ENCODE measurements around the gene LZTR1. TPM values are rescaled to one million over a fixed set of nuclear protein-coding genes. Genes with fewer than 3 reads are reported as not detected.
"Not testable (repeated sequence)": the region's sequence is repeated elsewhere in the genome, so short reads cannot be mapped to it uniquely, and the experiment has no call there.

The LZTR1 gene
- 24.5 and 39.9 TPM in 2 replicates for total RNA-seq (2014; rRNA removed; shearing (Covaris generic))

DNA sequence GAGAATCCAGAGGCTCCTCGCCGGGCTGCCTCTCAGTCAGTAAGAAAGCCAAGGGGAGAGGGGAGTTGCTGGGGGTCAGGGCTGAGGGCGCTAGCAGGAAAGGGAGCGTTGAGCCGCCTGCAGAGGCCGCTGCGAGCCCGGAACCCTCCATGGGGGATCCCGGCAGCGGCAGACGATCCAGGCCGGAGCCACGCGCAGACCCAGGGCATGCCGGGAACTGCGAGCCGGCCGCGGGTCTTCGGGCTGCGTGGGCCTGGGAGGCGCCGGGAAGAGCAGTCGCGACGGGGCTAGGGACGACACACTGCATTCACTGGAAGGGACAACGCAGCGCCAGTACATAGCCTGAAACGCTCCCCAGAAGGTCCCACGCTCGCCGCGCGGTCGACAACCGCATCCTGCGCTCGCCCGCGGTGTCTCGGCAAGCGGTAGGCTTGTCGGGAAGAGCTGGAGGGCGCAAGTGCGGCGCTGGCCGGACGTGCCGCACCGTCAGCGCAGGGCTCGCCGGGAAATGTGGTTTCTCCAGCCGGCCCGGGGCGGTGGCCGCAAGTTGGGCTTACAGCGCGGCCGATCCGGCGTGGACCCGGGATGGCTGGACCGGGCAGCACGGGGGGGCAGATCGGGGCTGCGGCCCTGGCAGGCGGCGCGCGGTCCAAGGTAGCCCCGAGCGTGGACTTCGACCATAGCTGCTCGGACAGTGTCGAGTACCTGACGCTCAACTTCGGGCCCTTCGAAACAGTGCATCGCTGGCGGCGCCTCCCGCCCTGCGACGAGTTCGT is at the start of gene LZTR1:
Gene LZTR1, plus strand, starts transcription at position 511 of the 776 bp plus-strand sequence. Its CDS starts 75 bp downstream, at position 586.
- Histone ChIP-seq H3K4me3 (peak within 1 kb of the TSS; percentile 79), H3K36me3 (0 out of 2 replicates have a peak, but pooled peaks cover 4% of the 10 kb centered on the region), H3K27me3 (no peaks in the 10 kb centered on the region), H3K27ac (peak within 1 kb of the TSS; percentile 83), H3K9me3 (replicated peaks) (0 out of 2 replicates have a peak, but pooled peaks cover 3% of the 10 kb centered on the region), H3K4me1 (peaks cover 3% of the 10 kb centered on the region; the same call in 1 of the 2 replicates)
- peak; percentile 83 to 85 for DNase-seq

GRCh38 chr22:20933910-20934309 is 48.2 kb upstream of the LZTR1 start:
- Histone ChIP-seq H3K9me3 (replicated peaks) (no peaks in the 10 kb centered on the region), H3K4me1 (no peaks in the 10 kb centered on the region), H3K4me3 (no peak overlapping the region), H3K27me3 (no peaks in the 10 kb centered on the region), H3K27ac (no peak overlapping the region), H3K36me3 (peaks cover 45% of the 10 kb centered on the region)
- no peak for DNase-seq

- H3K27me3 ChIP-seq; H3K4me1 ChIP-seq; H3K9me3 ChIP-seq (replicated peaks); DNase-seq; H3K4me3 ChIP-seq; H3K27ac ChIP-seq: not testable (repeated sequence)
- H3K36me3 ChIP-seq = peaks cover 44% of the 10 kb centered on the region
Measured at GRCh38 chr22:20935049-20935448, 47.0 kb upstream of the LZTR1 start.

- H3K4me3 ChIP-seq; H3K9me3 ChIP-seq (replicated peaks); H3K27ac ChIP-seq; DNase-seq; H3K27me3 ChIP-seq; H3K4me1 ChIP-seq: not testable (repeated sequence)
- peaks cover 46% of the 10 kb centered on the region for H3K36me3 ChIP-seq
Measured at GRCh38 chr22:20935780-20936539, 46.1 kb upstream of the LZTR1 start.

DNA sequence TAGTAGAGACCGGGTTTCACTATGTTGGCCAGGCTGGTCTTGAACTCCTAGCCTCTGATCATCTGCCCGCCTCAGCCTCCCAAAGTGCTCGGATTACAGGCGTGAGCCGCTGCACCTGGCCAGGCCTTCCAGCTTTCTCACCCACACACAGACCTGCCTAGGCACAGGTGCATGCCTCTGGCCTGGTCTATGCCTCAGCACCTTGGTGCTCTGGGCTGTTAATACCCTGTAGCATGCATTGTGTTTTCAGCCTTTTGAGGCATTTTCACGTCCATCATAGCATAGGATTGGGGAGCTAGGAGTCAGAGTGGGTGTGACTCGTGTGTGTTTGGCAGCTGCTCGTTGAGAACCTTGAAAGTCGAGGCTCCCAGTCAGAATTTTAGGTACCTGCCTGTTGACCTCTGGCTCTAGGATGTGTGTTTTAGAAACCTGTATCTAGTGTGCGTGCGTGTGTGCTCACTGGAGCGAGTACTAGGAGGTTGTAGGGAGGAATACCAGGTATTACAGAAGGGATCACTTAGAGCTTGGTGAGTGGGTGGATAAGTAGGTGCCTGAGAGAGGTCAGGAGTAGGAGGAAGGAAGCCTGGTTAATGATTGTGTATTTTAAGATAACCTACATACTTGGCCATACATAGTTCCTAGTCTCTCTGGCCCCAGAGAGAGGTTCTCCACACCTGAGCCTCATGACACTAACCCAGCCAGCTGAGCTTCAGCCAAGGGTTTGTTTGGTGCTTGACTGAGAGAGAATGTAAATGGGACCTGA is 44.9 kb upstream of the LZTR1 start:
- Histone ChIP-seq H3K9me3 (replicated peaks) (no peaks in the 10 kb centered on the region), H3K27ac (no peak overlapping the region), H3K4me1 (no peaks in the 10 kb centered on the region), H3K36me3 (peaks cover 46% of the 10 kb centered on the region), H3K27me3 (no peaks in the 10 kb centered on the region), H3K4me3 (no peak overlapping the region)
- no peak for DNase-seq

DNA sequence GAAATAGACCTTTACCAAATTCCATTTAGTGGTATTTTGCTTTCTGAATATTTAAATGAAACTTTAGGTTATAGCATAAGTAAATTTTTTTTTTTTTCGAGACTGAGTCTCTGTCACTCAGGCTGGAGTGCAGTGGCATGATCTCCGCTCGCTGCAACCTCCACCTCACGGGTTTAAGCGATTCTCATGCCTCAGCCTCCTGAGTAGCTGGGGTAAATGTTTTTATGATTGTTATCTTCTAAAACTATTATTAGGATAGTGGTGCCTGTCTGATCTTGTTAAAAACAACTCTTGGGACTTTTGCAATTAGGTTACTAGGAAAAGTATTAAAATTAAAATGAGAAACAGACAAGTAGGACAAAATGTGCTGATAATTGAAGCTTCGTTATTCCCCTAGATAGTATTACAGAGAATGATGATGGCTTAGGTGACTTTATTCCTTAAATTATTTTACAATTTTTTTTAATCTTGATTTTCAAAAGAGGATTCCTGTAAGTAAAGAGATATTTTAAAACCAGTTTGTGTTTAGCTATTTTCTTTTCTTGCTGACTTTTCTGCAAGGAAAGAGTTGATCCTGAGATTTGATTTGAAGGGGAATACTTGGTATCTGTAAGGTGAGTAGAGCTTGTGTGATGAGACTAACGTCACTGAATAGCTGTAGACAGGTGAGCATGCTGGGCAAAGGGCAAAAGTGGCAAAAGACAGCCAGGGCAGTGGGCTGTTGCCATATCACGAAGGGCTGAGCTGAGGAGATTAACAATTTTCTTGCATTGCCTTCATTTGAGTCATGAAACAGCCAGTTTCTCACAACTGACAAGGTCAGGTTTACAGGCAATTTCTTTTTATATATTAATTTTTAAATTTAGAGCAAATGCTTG is 44.1 kb upstream of the LZTR1 start:
- Histone ChIP-seq H3K4me3 (no peak overlapping the region), H3K27me3 (no peaks in the 10 kb centered on the region), H3K36me3 (peaks cover 50% of the 10 kb centered on the region), H3K4me1 (no peaks in the 10 kb centered on the region), H3K27ac (no peak overlapping the region), H3K9me3 (replicated peaks) (no peaks in the 10 kb centered on the region)
- DNase-seq = no peak

DNA sequence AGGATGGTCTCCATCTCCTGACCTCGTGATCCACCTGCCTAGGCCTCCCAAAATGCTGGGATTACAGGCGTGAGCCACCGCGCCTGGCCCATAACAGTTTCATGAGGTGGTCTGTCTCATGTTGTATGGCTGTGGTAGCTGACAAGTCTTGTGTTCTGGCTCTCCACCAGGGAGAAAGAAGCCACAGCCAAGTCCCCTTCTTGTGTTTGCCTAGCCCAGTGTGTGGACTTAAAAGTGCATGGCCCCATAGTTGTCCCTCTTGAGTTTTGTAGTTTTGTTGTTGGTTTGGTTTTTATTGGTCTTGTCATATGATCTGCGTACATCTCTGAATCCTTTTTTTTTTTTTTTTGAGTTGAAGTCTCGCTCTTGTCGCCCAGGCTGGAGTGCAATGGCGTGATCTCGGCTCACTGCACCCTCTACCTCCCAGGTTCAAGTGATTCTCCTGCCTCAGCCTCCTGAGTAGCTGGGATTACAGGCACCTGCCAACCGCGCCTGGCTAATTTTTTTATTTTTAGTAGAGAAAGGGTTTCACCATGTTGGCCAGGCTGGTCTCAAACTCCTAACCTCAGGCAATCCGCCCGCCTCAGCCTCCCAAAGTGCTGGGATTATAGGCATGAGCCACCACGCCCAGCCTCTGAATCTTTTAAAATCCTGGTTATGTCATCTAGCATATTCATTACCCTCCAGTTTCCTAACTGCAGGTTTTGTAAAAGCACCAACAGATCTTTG is 42.5 kb upstream of the LZTR1 start:
- not testable (repeated sequence) for H3K4me3 ChIP-seq; DNase-seq; H3K4me1 ChIP-seq; H3K9me3 ChIP-seq (replicated peaks); H3K27me3 ChIP-seq; H3K27ac ChIP-seq
- peaks cover 47% of the 10 kb centered on the region for H3K36me3 ChIP-seq

- no peak for DNase-seq
- Histone ChIP-seq H3K27me3 (no peaks in the 10 kb centered on the region), H3K4me1 (no peaks in the 10 kb centered on the region), H3K36me3 (peaks cover 44% of the 10 kb centered on the region), H3K27ac (no peak overlapping the region), H3K9me3 (replicated peaks) (no peaks in the 10 kb centered on the region), H3K4me3 (no peak overlapping the region)
Measured at GRCh38 chr22:20940186-20940651, 41.9 kb upstream of the LZTR1 start.

DNA sequence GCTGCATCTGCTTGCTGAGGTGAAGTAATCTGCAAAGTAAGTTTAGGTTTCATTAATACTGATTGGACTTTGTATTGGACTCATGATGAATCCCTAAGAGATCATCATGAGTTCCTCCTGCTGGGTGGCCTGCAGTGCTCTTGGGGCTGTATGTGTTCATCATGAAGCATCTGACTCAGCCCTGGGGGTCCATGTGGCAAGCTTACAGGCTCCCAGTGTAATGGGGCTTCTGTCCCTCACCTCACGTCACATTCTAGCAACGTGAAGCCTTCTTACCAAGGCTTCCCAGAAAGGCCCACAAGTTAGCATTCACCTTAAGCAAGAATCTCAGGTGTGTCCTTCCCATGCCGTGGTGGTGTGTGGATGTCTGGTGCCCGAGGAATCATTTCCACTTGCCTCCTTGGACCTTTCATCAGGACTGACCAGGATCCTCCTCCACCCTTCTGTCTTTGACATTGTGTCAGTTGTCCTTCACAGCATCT is 41.2 kb upstream of the LZTR1 start:
- peaks cover 45% of the 10 kb centered on the region for H3K36me3 ChIP-seq
- H3K27me3 ChIP-seq = no peaks in the 10 kb centered on the region
- H3K9me3 ChIP-seq (replicated peaks) = no peaks in the 10 kb centered on the region
- H3K4me3 ChIP-seq = no peak overlapping the region
- H3K4me1 ChIP-seq = no peaks in the 10 kb centered on the region
- no peak overlapping the region for H3K27ac ChIP-seq
- DNase-seq = no peak

GRCh38 chr22:20942203-20942902 is 39.7 kb upstream of the LZTR1 start:
- H3K27me3 ChIP-seq; DNase-seq; H3K4me1 ChIP-seq; H3K27ac ChIP-seq; H3K9me3 ChIP-seq (replicated peaks); H3K4me3 ChIP-seq: not testable (repeated sequence)
- H3K36me3 ChIP-seq = peaks cover 47% of the 10 kb centered on the region

DNA sequence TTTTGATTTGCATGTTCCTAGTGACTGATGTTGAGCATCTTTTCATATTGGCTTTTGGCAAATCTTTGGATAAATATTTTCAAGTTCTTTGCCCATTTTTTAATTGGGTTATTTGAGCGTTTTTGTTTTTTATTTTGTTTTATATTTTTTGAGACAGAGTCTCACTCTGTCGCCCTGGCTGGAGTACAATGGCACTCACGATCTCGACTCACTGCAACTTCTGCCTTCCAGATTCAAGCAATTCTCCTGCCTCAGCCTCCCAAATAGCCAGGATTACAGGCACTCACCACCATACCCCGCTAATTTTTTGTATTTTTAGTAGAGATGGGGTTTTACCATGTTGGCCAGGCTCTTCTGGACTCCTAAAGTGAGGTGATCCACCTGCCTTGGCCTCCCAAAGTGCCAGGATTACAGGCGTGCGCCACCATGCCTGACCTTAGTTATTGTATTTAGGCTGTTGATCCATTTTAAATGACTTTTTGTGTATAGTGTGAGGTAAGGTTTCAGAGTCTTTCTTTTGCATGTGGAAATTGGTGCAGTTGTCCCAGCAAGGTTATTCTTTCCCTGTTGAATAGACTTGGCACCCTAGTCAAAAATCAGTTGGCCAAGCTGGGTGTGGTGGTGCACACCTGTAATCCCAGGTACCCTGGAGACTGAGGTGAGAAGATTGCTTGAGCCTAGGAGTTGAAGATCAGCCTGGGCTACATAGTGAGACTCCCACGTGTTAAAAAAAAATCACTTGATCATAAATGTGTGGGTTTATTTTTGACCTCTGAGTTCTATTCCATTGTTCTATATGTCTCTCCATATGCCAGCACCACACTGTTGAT is 38.8 kb upstream of the LZTR1 start:
- DNase-seq = no peak
- H3K4me3 ChIP-seq = no peak overlapping the region
- no peaks in the 10 kb centered on the region for H3K27me3 ChIP-seq

GRCh38 chr22:20944042-20944441 is 38.1 kb upstream of the LZTR1 start:
- H3K36me3 ChIP-seq = peaks cover 40% of the 10 kb centered on the region
- H3K27ac ChIP-seq = no peak overlapping the region
- H3K4me3 ChIP-seq = no peak overlapping the region
- no peak for DNase-seq
- no peaks in the 10 kb centered on the region for H3K4me1 ChIP-seq
- H3K9me3 ChIP-seq (replicated peaks) = no peaks in the 10 kb centered on the region
- no peaks in the 10 kb centered on the region for H3K27me3 ChIP-seq

More for the DNA sequence above, 38.8 kb upstream of the LZTR1 start:
- no peaks in the 10 kb centered on the region for H3K9me3 ChIP-seq (replicated peaks)
- H3K36me3 ChIP-seq = peaks cover 41% of the 10 kb centered on the region
- H3K4me1 ChIP-seq = no peaks in the 10 kb centered on the region
- no peak overlapping the region for H3K27ac ChIP-seq
